Right lobe of liver (tissue), 4 donors: Measurements from ENCODE around the gene MUSK.

Experiments used
- POLR2A ChIP-seq: fragments of 450-650 bp; IDR thresholded peaks from one replicate; pipeline ENCODE4 v1.6.1; 2017; ENCODE audit warnings: antibody characterized with exemption, mild to moderate bottlenecking
- TF ChIP-seq, protein P1 (sequence below), 4 donors: fragments of 200-600 bp in 3 of 4; fragments of 450-650 bp in 1 of 4; IDR thresholded peaks; one replicate each; pipeline versions ENCODE4 v1.5.1 to v1.8.0; 2016 to 2022; ENCODE audit warnings: antibody characterized with exemption in 4 of 4, mild to moderate bottlenecking in 2 of 4
- donor health status: DM: no; HTN: no; CAD: no.
- donor health status: DM: no; HTN: no; CAD: no.
- donor health status: DM: no; HTN: yes; CAD: no.

GRCh38 chr9:110782701-110783100 is 114.1 kb downstream of the MUSK start:
- TF ChIP-seq, protein P1, sequence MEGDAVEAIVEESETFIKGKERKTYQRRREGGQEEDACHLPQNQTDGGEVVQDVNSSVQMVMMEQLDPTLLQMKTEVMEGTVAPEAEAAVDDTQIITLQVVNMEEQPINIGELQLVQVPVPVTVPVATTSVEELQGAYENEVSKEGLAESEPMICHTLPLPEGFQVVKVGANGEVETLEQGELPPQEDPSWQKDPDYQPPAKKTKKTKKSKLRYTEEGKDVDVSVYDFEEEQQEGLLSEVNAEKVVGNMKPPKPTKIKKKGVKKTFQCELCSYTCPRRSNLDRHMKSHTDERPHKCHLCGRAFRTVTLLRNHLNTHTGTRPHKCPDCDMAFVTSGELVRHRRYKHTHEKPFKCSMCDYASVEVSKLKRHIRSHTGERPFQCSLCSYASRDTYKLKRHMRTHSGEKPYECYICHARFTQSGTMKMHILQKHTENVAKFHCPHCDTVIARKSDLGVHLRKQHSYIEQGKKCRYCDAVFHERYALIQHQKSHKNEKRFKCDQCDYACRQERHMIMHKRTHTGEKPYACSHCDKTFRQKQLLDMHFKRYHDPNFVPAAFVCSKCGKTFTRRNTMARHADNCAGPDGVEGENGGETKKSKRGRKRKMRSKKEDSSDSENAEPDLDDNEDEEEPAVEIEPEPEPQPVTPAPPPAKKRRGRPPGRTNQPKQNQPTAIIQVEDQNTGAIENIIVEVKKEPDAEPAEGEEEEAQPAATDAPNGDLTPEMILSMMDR (IDR thresholded peaks at IDR 0.05): no peak
- no peak for TF ChIP-seq POLR2A
